Fibroblast of lung (primary cell): ENCODE measurements around the gene ARHGAP10.

Source experiments
- CTCF ChIP-seq, 2 donors: IDR thresholded peaks in 1 of 2; conservative IDR thresholded peaks in 1 of 2; 1 replicate in 1 of 2; 2 replicates in 1 of 2; pipeline ENCODE4 v1.5.1; 2011 to 2012; ENCODE audit warnings: low read length in 2 of 2, control low read depth in 1 of 2, inconsistent platforms in 1 of 2, low read depth in 1 of 2, mild to moderate bottlenecking in 1 of 2
- EZH2 ChIP-seq: IDR thresholded peaks from 2 replicates; pipeline ENCODE4 v1.5.1; 2012; ENCODE audit warnings: low read length, control low read depth, mild to moderate bottlenecking; ENCODE audit errors: missing control alignments

- TF ChIP-seq CTCF (conservative IDR thresholded peaks at IDR 0.05 in 1 of 2, IDR thresholded peaks at IDR 0.05 in 1 of 2; ENCODE audit: low read depth in 1 of 2, low read length in 2 of 2) (no peak), EZH2 (no peak)
These were observed 332.6 kb downstream of the ARHGAP10 start for GRCh38 chr4:148064451-148064850.
